GM13976 (cell line): ENCODE results near the gene ATPAF2.

ENCODE experiments used
- DNase-seq: peaks from one replicate; pipeline ENCODE4 v3.0.0; 2012; ENCODE audit warnings: low spot score
- CTCF ChIP-seq: IDR thresholded peaks from 2 replicates; pipeline ENCODE4 v1.5.1; 2012; ENCODE audit warnings: borderline replicate concordance, mild to moderate bottlenecking; ENCODE audit not compliant: insufficient read depth; ENCODE audit errors: extremely low read depth, missing control alignments, control extremely low read depth
- in situ Hi-C: fragments of 300-500 bp; cut with MboI; formaldehyde crosslinking; loops from one replicate; pipeline ENCODE4 v1.12.0; 2022; ENCODE audit warnings: low sequenced_read_pairs, mixed read lengths, inconsistent platforms; ENCODE audit not compliant: unreplicated experiment

ATPAF2 gene

GRCh38 chr17:17976931-17977570, 61.9 kb downstream of the ATPAF2 start:
- DNase-seq: no peak
- TF ChIP-seq CTCF: no peak
- in situ Hi-C loops: no loop called here

DNA sequence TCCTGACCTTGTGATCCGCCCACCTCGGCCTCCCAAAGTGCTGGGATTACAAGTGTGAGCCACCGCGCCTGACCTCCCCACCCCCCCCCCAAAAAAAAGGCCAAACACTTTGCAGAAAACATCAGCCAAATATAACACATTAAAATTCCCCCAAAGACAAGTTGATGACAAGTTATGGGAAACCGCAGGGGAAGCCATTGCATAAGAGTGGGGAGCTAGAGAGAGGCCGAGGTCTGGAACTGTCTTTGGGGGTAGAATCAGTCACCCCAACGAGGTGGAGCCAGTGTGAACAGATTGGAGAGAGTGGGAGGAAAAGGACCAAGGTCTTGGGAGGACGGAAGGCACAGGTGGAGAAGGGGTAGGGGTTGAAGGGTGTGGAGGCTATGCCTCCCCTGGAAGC, 63.5 kb downstream of the ATPAF2 start:
- in situ Hi-C loops: no loop called here
- no peak for TF ChIP-seq CTCF
- DNase-seq: no peak

- no peak for TF ChIP-seq CTCF
- no peak for DNase-seq
- in situ Hi-C loops: no loop called here
Observed at GRCh38 chr17:17972952-17973254, 66.1 kb downstream of the ATPAF2 start.

- in situ Hi-C loops: no loop called here
- no peak for TF ChIP-seq CTCF
- DNase-seq: peak; percentile 98
Observed at GRCh38 chr17:17972126-17972951, 66.6 kb downstream of the ATPAF2 start, which contains the start of the genes DRC3 and TOM1L2. DRC3 (plus strand) TSS chr17:17972862; CDS start chr17:17977599, 4,737 bp downstream. TOM1L2 (minus strand) TSS chr17:17972400; CDS start chr17:17972313, 87 bp downstream.

DNA sequence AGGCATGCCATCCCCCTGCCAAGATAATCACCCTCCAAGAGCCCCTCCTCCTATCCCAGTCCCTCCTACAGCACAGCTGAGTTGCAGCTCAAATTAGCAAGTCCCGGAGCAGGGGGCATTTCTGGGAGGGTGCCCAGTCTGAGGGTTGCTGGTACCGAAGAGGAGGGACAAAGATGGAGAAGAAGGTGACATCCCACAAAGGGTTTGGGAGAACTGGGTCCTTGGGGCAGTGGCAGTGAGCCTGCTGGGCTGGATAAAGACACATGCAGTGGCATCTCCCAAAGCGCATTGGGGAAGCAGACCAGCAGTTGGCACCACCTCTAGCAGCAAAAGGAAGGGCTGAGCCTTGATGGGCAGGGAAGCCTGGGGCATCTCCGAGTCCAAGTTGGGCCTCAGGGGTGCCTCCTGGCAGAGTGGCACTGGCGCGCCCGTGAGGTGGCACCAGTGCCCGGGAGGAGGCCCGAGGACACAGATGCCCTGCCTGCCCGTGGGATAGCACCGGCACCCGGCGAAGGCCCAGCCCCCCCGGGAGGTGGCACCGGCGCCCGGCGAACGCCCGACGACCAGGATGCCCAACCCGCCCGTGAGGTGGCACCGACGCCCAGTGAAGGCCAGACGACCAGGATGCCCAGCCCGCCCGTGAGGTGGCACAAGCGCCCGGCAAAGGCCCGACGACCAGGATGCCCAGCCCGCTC, 67.4 kb downstream of the ATPAF2 start:
- in situ Hi-C loops: no loop called here
- no peak for DNase-seq

More for the DNA sequence above, 67.4 kb downstream of the ATPAF2 start:
- TF ChIP-seq CTCF: no peak
